OCI-LY3 (cell line): ENCODE measurements around the gene FBXL20.

Experiments
- CTCF ChIP-seq: fragments of 200-600, 300-600 bp; sonication (generic); IDR thresholded peaks from 2 replicates; pipeline ENCODE4 v1.5.1; 2014; ENCODE audit warnings: antibody characterized with exemption, low read length, low read depth
- EZH2phosphoT487 ChIP-seq: fragments of 200-600 bp; shearing (Covaris generic); IDR thresholded peaks from 2 replicates; pipeline ENCODE4 v1.6.1; 2018; ENCODE audit warnings: antibody characterized with exemption, mixed run types, low read depth

- peak; percentile 94 for TF ChIP-seq CTCF
- no peak for TF ChIP-seq EZH2phosphoT487
These were observed 156.5 kb downstream of the FBXL20 start for GRCh38 chr17:39244600-39245570.
